GM21515 (cell line): Measurements from ENCODE around the gene FAM156A.
"Not testable (repeated sequence)": the region's sequence is repeated elsewhere in the genome, so short reads cannot be mapped to it uniquely, and the experiment has no call there.

Source experiments
- ATAC-seq: cut with Tn5 transposase; IDR thresholded peaks from one replicate; pipeline ENCODE4 v1.9.1; 2021; ENCODE audit not compliant: unreplicated experiment

FAM156A gene

GRCh38 chrX:52958113-52958959 lies at the start of gene FAM156A:
TSS of gene FAM156A (minus strand) at chrX:52958518. CDS start at chrX:52948588, 9,930 bp downstream.
- peak; percentile 87 for ATAC-seq

- ATAC-seq: no peak
These were observed 47.0 kb upstream of the FAM156A start for GRCh38 chrX:53005327-53005726.

- no peak for ATAC-seq
These were observed 46.5 kb upstream of the FAM156A start for GRCh38 chrX:53004811-53005210.

- ATAC-seq: no peak
These were observed 45.7 kb upstream of the FAM156A start for GRCh38 chrX:53004038-53004437.

GRCh38 chrX:53003111-53003510 lies 44.8 kb upstream of the FAM156A start:
- no peak for ATAC-seq

GRCh38 chrX:53001958-53002357 lies 43.6 kb upstream of the FAM156A start:
- no peak for ATAC-seq

- ATAC-seq: no peak
These were observed 42.3 kb upstream of the FAM156A start for GRCh38 chrX:53000447-53001135.

GRCh38 chrX:52995987-52996331 lies 37.6 kb upstream of the FAM156A start:
- peak; percentile 2 for ATAC-seq

- peak; percentile 95 for ATAC-seq
These were observed 37.0 kb upstream of the FAM156A start for GRCh38 chrX:52995135-52995986.

- ATAC-seq: no peak
These were observed 32.5 kb upstream of the FAM156A start for GRCh38 chrX:52990848-52991247.

GRCh38 chrX:52990011-52990631 lies 31.8 kb upstream of the FAM156A start:
- ATAC-seq: peak; percentile 85

- ATAC-seq: no peak
These were observed 30.9 kb upstream of the FAM156A start for GRCh38 chrX:52988985-52989917.

GRCh38 chrX:52983321-52984000 lies 25.1 kb upstream of the FAM156A start:
- ATAC-seq: no peak

- ATAC-seq: no peak
These were observed 21.7 kb upstream of the FAM156A start for GRCh38 chrX:52979993-52980392.

- no peak for ATAC-seq
These were observed 21.2 kb upstream of the FAM156A start for GRCh38 chrX:52979568-52979967.

GRCh38 chrX:52977953-52978352 lies 19.6 kb upstream of the FAM156A start:
- ATAC-seq: no peak

- not testable (repeated sequence) for ATAC-seq
These were observed 17.3 kb upstream of the FAM156A start for GRCh38 chrX:52975576-52975975.

GRCh38 chrX:52974336-52974992 lies 16.1 kb upstream of the FAM156A start:
- ATAC-seq: not testable (repeated sequence)

GRCh38 chrX:52967922-52968321 lies 9.6 kb upstream of the FAM156A start:
- not testable (repeated sequence) for ATAC-seq
